Neuron (in vitro differentiated cells): ENCODE results near the gene NOP9.

Source experiments
- H2AFZ ChIP-seq: one replicate; pipeline ENCODE4 v1.6.1; 2013; ENCODE audit warnings: low read depth, mild to moderate bottlenecking, inconsistent platforms, low read length, moderate library complexity
- H3K27me3 ChIP-seq: one replicate; pipeline ENCODE4 v1.6.1; 2013; ENCODE audit warnings: low read length; ENCODE audit not compliant: insufficient read depth
- H3K36me3 ChIP-seq: one replicate; pipeline ENCODE4 v1.6.1; 2013; ENCODE audit warnings: low read length; ENCODE audit not compliant: insufficient read depth
- H3K4me1 ChIP-seq: one replicate; pipeline ENCODE4 v1.6.1; 2013; ENCODE audit warnings: low read length; ENCODE audit not compliant: insufficient read depth
- H3K4me3 ChIP-seq: 2 replicates; pipeline ENCODE4 v1.5.1; 2013; ENCODE audit warnings: mild to moderate bottlenecking, low read length, moderate library complexity
- H3K9me3 ChIP-seq: one replicate; pipeline ENCODE4 v1.6.1; 2013; ENCODE audit warnings: low read length

The NOP9 gene

GRCh38 chr14:24299255-24300191, at the start of gene NOP9, which contains the start of gene DHRS1:
TSS of gene NOP9 (plus strand) at chr14:24299850. CDS start at chr14:24299955, 105 bp downstream.
TSS of gene DHRS1 (minus strand) at chr14:24299780. CDS start at chr14:24299106, 674 bp downstream.
- Histone ChIP-seq H3K4me1 (peaks cover 13% of the 10 kb centered on the region), H3K36me3 (peaks cover 37% of the 10 kb centered on the region)

GRCh38 chr14:24250354-24250753, 49.3 kb upstream of the NOP9 start:
- no peak overlapping the region for H3K4me3 ChIP-seq
- H3K9me3 ChIP-seq: no peaks in the 10 kb centered on the region
- H3K27me3 ChIP-seq: no peaks in the 10 kb centered on the region
- no peaks in the 10 kb centered on the region for H3K4me1 ChIP-seq
- H2AFZ ChIP-seq: no peak overlapping the region
- H3K36me3 ChIP-seq: no peaks in the 10 kb centered on the region

More at GRCh38 chr14:24299255-24300191, at the start of gene NOP9, which contains the start of gene DHRS1:
- Histone ChIP-seq H3K27me3 (no peaks in the 10 kb centered on the region), H3K4me3 (peak within 1 kb of the TSS; percentile 86), H2AFZ (peak within 1 kb of the TSS; percentile 62), H3K9me3 (no peaks in the 10 kb centered on the region)

- no peaks in the 10 kb centered on the region for H3K4me1 ChIP-seq
- H3K9me3 ChIP-seq: no peaks in the 10 kb centered on the region
- no peak overlapping the region for H2AFZ ChIP-seq
- H3K36me3 ChIP-seq: no peaks in the 10 kb centered on the region
- no peaks in the 10 kb centered on the region for H3K27me3 ChIP-seq
- H3K4me3 ChIP-seq: no peak overlapping the region
Measured at GRCh38 chr14:24251880-24252288, 47.8 kb upstream of the NOP9 start.

- no peak overlapping the region for H3K4me3 ChIP-seq
Measured at GRCh38 chr14:24252289-24253124, 47.1 kb upstream of the NOP9 start.

GRCh38 chr14:24253936-24254335, 45.7 kb upstream of the NOP9 start:
- Histone ChIP-seq H2AFZ (no peak overlapping the region), H3K9me3 (no peaks in the 10 kb centered on the region), H3K36me3 (no peaks in the 10 kb centered on the region), H3K27me3 (no peaks in the 10 kb centered on the region), H3K4me3 (no peak overlapping the region), H3K4me1 (no peaks in the 10 kb centered on the region)

More at GRCh38 chr14:24252289-24253124, 47.1 kb upstream of the NOP9 start:
- no peaks in the 10 kb centered on the region for H3K27me3 ChIP-seq
- no peak overlapping the region for H2AFZ ChIP-seq
- no peaks in the 10 kb centered on the region for H3K9me3 ChIP-seq
- no peaks in the 10 kb centered on the region for H3K36me3 ChIP-seq
- H3K4me1 ChIP-seq: no peaks in the 10 kb centered on the region

- H3K9me3 ChIP-seq: no peaks in the 10 kb centered on the region
- H3K36me3 ChIP-seq: no peaks in the 10 kb centered on the region
- H3K27me3 ChIP-seq: no peaks in the 10 kb centered on the region
- H3K4me3 ChIP-seq: no peak overlapping the region
- no peak overlapping the region for H2AFZ ChIP-seq
- no peaks in the 10 kb centered on the region for H3K4me1 ChIP-seq
Measured at GRCh38 chr14:24254630-24255392, 44.8 kb upstream of the NOP9 start.

- no peak overlapping the region for H2AFZ ChIP-seq
- H3K9me3 ChIP-seq: no peaks in the 10 kb centered on the region
- no peaks in the 10 kb centered on the region for H3K27me3 ChIP-seq
- no peaks in the 10 kb centered on the region for H3K36me3 ChIP-seq
- no peaks in the 10 kb centered on the region for H3K4me1 ChIP-seq
- no peak overlapping the region for H3K4me3 ChIP-seq
Measured at GRCh38 chr14:24255438-24255837, 44.2 kb upstream of the NOP9 start.

GRCh38 chr14:24255931-24256711, 43.5 kb upstream of the NOP9 start:
- Histone ChIP-seq H2AFZ (no peak overlapping the region), H3K27me3 (no peaks in the 10 kb centered on the region), H3K4me1 (no peaks in the 10 kb centered on the region), H3K4me3 (no peak overlapping the region), H3K36me3 (no peaks in the 10 kb centered on the region), H3K9me3 (no peaks in the 10 kb centered on the region)

GRCh38 chr14:24256960-24257359, 42.7 kb upstream of the NOP9 start:
- Histone ChIP-seq H3K9me3 (no peaks in the 10 kb centered on the region), H3K27me3 (no peaks in the 10 kb centered on the region), H2AFZ (no peak overlapping the region), H3K4me3 (no peak overlapping the region), H3K4me1 (no peaks in the 10 kb centered on the region), H3K36me3 (no peaks in the 10 kb centered on the region)

- Histone ChIP-seq H3K9me3 (no peaks in the 10 kb centered on the region), H3K36me3 (no peaks in the 10 kb centered on the region), H3K4me3 (no peak overlapping the region), H3K4me1 (no peaks in the 10 kb centered on the region), H3K27me3 (no peaks in the 10 kb centered on the region), H2AFZ (no peak overlapping the region)
Measured at GRCh38 chr14:24258119-24258518, 41.5 kb upstream of the NOP9 start.

- no peaks in the 10 kb centered on the region for H3K9me3 ChIP-seq
- no peak overlapping the region for H2AFZ ChIP-seq
- H3K4me3 ChIP-seq: no peak overlapping the region
- no peaks in the 10 kb centered on the region for H3K27me3 ChIP-seq
- no peaks in the 10 kb centered on the region for H3K4me1 ChIP-seq
- H3K36me3 ChIP-seq: no peaks in the 10 kb centered on the region
Measured at GRCh38 chr14:24258548-24259265, 40.9 kb upstream of the NOP9 start.
